K562 (cell line): ENCODE data around the gene RNASE7. TPM values are rescaled to one million over a fixed set of nuclear protein-coding genes. Genes with fewer than 3 reads are reported as not detected.

Source experiments
- ATAC-seq: fragments of 200-7000 bp; cut with Tn5 transposase; 3 replicates; pipeline ENCODE4 v1.9.1; 2020; ENCODE audit warnings: moderate library complexity
- BruUV-seq: library from RNA; stranded (reverse); fragments of 400-500 nt; replicated peaks from 2 replicates; lab custom pipeline; 2021; lab: Mats Ljungman, UMichigan
- CTCF ChIA-PET: fragments of 300-600 bp; formaldehyde crosslinking; extraction: SDS; loops from one replicate; lab custom pipeline; 2021; ENCODE audit warnings: low intra/inter-chr PET ratio; lab: Yijun Ruan, JAX
- POLR2A ChIA-PET: fragments of 300-600, 350-650 bp; sonication (Branson Sonifier 250); formaldehyde crosslinking; extraction: SDS; loops from one replicate; lab custom pipeline; 2021; ENCODE audit warnings: antibody characterized with exemption, inconsistent platforms; lab: Yijun Ruan, JAX
- DNase-seq, 4 experiments: peaks; one replicate each; pipeline versions ENCODE4 v3.0.0 to v3.0.0-alpha.2; 2011 to 2018; ENCODE audit warnings: low spot score in 3 of 4, mixed read lengths in 3 of 4; ENCODE audit errors: extremely low read depth in 1 of 4
- FAIRE-seq: peaks from 2 replicates; lab custom pipeline; 2011; peaks lifted over from hg19 to GRCh38; lab: Jason Lieb, UNC
- H2AFZ ChIP-seq: 2 replicates; pipeline ENCODE4 v1.6.0; 2011; ENCODE audit warnings: low read depth, low read length, control low read depth, inconsistent platforms
- H3K27ac ChIP-seq: fragments of 200-600 bp; 3 replicates; pipeline ENCODE4 v1.8.0; 2011; ENCODE audit warnings: low read depth, mild to moderate bottlenecking, control low read depth, inconsistent platforms, low read length, moderate library complexity, mixed read lengths; ENCODE audit errors: extremely low read depth
- H3K27me3 ChIP-seq, 2 experiments: fragments of 300-600 bp in 1 of 2; 2 replicates in 1 of 2; 3 replicates in 1 of 2; pipeline versions ENCODE4 v1.6.0 to v1.8.0; 2011; ENCODE audit warnings: inconsistent platforms in 2 of 2, low read length in 2 of 2, mild to moderate bottlenecking in 1 of 2, mixed read lengths in 1 of 2, moderate library complexity in 1 of 2; ENCODE audit not compliant: control insufficient read depth in 2 of 2, insufficient read depth in 2 of 2
- H3K36me3 ChIP-seq: fragments of 300-600 bp; 3 replicates; pipeline ENCODE4 v1.8.0; 2011; ENCODE audit warnings: mild to moderate bottlenecking, low read length, inconsistent platforms; ENCODE audit not compliant: control insufficient read depth, insufficient read depth
- H3K4me1 ChIP-seq, 2 experiments: fragments of 200-600 bp in 1 of 2; replicated peaks in 1 of 2; 2 replicates in 1 of 2; 3 replicates in 1 of 2; pipeline versions ENCODE4 v1.5.1 to v1.8.0; 2011; ENCODE audit warnings: inconsistent platforms in 2 of 2, low read length in 2 of 2, mild to moderate bottlenecking in 1 of 2, mixed read lengths in 1 of 2, moderate library complexity in 1 of 2; ENCODE audit not compliant: control insufficient read depth in 2 of 2, insufficient read depth in 2 of 2
- H3K4me2 ChIP-seq: 2 replicates; pipeline ENCODE4 v1.6.1; 2011; ENCODE audit warnings: low read length, control low read depth, inconsistent platforms, mixed read lengths; ENCODE audit not compliant: insufficient read depth
- H3K4me3 ChIP-seq: fragments of 200-600 bp; sonication (generic), shearing (Covaris generic); 2 replicates; pipeline ENCODE4 v1.5.1; 2016; ENCODE audit warnings: control low read depth, inconsistent platforms
- H3K79me2 ChIP-seq: fragments of 200-600 bp; 3 replicates; pipeline ENCODE4 v1.8.0; 2011; ENCODE audit warnings: low read length, inconsistent platforms; ENCODE audit not compliant: control insufficient read depth, insufficient read depth
- H3K9ac ChIP-seq, 2 experiments: 2 replicates each; pipeline versions ENCODE4 v1.6.0 to v1.6.1; 2011; ENCODE audit warnings: low read depth in 2 of 2, low read length in 2 of 2, control low read depth in 1 of 2, inconsistent platforms in 1 of 2, mild to moderate bottlenecking in 1 of 2, mixed read lengths in 1 of 2; ENCODE audit not compliant: insufficient read depth in 1 of 2
- H3K9me1 ChIP-seq: one replicate; pipeline ENCODE4 v1.6.0; 2011; ENCODE audit warnings: inconsistent platforms, mild to moderate bottlenecking, low read length, moderate library complexity; ENCODE audit not compliant: control insufficient read depth, insufficient read depth
- H3K9me3 ChIP-seq: replicated peaks from 2 replicates; pipeline ENCODE4 v1.5.1; 2011; ENCODE audit warnings: low read depth, low read length, inconsistent platforms; ENCODE audit not compliant: control insufficient read depth, insufficient read depth
- H4K20me1 ChIP-seq: replicated peaks from 2 replicates; pipeline ENCODE4 v1.6.1; 2011; ENCODE audit warnings: low read length, inconsistent platforms, mixed read lengths; ENCODE audit not compliant: control insufficient read depth, insufficient read depth
- ATF7 ChIP-seq: fragments of 450-650 bp; IDR thresholded peaks from 2 replicates; pipeline ENCODE4 v1.7.1; 2014; ENCODE audit warnings: mild to moderate bottlenecking, moderate library complexity
- CHCHD3 ChIP-seq: fragments of 250-450 bp; sonication (Bioruptor Pico); IDR thresholded peaks from 2 replicates; pipeline ENCODE4 v2.1.2; 2022; ENCODE audit warnings: mild to moderate bottlenecking
- CREB1 ChIP-seq, 2 experiments: sonication (generic) in 1 of 2; formaldehyde crosslinking in 1 of 2; IDR thresholded peaks; 2 replicates each; pipeline versions ENCODE4 v1.6.1 to v1.8.0; 2012 to 2022; ENCODE audit warnings: inconsistent platforms in 1 of 2, mild to moderate bottlenecking in 1 of 2, missing genetic modification reagents in 1 of 2, moderate library complexity in 1 of 2
- ELF2 ChIP-seq: fragments of 250-450 bp; sonication (Bioruptor Pico); IDR thresholded peaks from 2 replicates; pipeline ENCODE4 v1.5.0; 2021; ENCODE audit warnings: mild to moderate bottlenecking
- KDM2B ChIP-seq: fragments of 250-450 bp; sonication (Bioruptor Pico); IDR thresholded peaks from 2 replicates; pipeline ENCODE4 v1.8.0; 2021; ENCODE audit warnings: mild to moderate bottlenecking, moderate library complexity
- MTA2 ChIP-seq: fragments of 450-650 bp; IDR thresholded peaks from 2 replicates; pipeline ENCODE4 v1.6.1; 2016; ENCODE audit warnings: low read depth
- NEUROD1 ChIP-seq: fragments of 150-350 bp; IDR thresholded peaks from 2 replicates; pipeline ENCODE4 v1.6.1; 2014; ENCODE audit warnings: borderline replicate concordance, low read length, low read depth; ENCODE audit not compliant: partially characterized antibody
- NR2C1 ChIP-seq, 2 experiments: fragments of 450-650 bp; IDR thresholded peaks; 2 replicates each; pipeline ENCODE4 v1.6.1; 2017; ENCODE audit warnings: mild to moderate bottlenecking in 2 of 2, antibody characterized with exemption in 1 of 2, inconsistent platforms in 1 of 2, missing compliant biosample characterization in 1 of 2, missing genetic modification characterization in 1 of 2
- POLR2AphosphoS2 ChIP-seq: IDR thresholded peaks from 2 replicates; pipeline ENCODE4 v1.6.1; 2012; ENCODE audit warnings: low read length, improper control_type of control experiment
- TAF9B ChIP-seq: fragments of 450-650 bp; IDR thresholded peaks from 2 replicates; pipeline ENCODE4 v1.6.1; 2018; ENCODE audit warnings: mild to moderate bottlenecking; ENCODE audit not compliant: partially characterized antibody
- ZFP36 ChIP-seq: fragments of 150-350 bp; IDR thresholded peaks from 2 replicates; pipeline ENCODE4 v1.6.1; 2018; ENCODE audit warnings: low read length, low read depth; ENCODE audit not compliant: partially characterized antibody
- ZNF583 ChIP-seq: fragments of 250-450 bp; sonication (Bioruptor Pico); IDR thresholded peaks from 2 replicates; pipeline ENCODE4 v1.4.0; 2020
- WGBS: fragments of 100-300 bp; shearing (Covaris generic); methylation state at CpG from one replicate; pipeline ENCODE4 v1.1.6; 2016; ENCODE audit warnings: low coverage, mixed read lengths; ENCODE audit not compliant: insufficient coverage; ENCODE audit errors: missing lambda C conversion rate; 5-methylcytosine and 5-hydroxymethylcytosine counted together
- in situ Hi-C: fragments of 300-500 bp; cut with MboI; formaldehyde crosslinking; loops from 4 replicates; pipeline ENCODE4 v1.15.0; 2018; ENCODE audit warnings: inconsistent platforms, mixed read lengths
- intact Hi-C: fragments of 100-400 bp; cut with micrococcal nuclease; formaldehyde crosslinking; loops from 2 replicates; pipeline ENCODE4 v1.14.2; 2022
- polyA plus RNA-seq, 8 experiments: library from polyadenylated mRNA; depleted of rRNA in 4 of 8; stranded (reverse) in 5 of 8; unstranded in 3 of 8; fragments of >200 nt; fragmentation: Nextera tagmentation in 2 of 8; fragmentation: Illumina TruSeq in 1 of 8; extraction: Ambion mirVana in 2 of 8; extraction: Trizol in 1 of 8; gene quantifications; 2 replicates each; pipeline versions ENCODE4 v1.2.1 to v1.2.3, GENCODE V29; 2011 to 2014; ENCODE audit warnings: inconsistent platforms in 1 of 8, missing spikeins in 1 of 8
- total RNA-seq, 7 experiments: library from RNA; depleted of rRNA in 6 of 7; stranded (reverse); fragments of >200 nt in 6 of 7; fragmentation: Illumina TruSeq in 2 of 7; extraction: Trizol in 2 of 7; gene quantifications; 2 replicates each; pipeline versions ENCODE4 v1.2.1 to v1.2.3, GENCODE V29; 2011 to 2021; ENCODE audit warnings: low replicate concordance in 1 of 7

RNASE7 gene
- total and polyA plus RNA-seq, 9 of the 15 experiments (the other 6 are each of a cell fraction or from before 2014, with no cell fraction given), result not detected

DNA sequence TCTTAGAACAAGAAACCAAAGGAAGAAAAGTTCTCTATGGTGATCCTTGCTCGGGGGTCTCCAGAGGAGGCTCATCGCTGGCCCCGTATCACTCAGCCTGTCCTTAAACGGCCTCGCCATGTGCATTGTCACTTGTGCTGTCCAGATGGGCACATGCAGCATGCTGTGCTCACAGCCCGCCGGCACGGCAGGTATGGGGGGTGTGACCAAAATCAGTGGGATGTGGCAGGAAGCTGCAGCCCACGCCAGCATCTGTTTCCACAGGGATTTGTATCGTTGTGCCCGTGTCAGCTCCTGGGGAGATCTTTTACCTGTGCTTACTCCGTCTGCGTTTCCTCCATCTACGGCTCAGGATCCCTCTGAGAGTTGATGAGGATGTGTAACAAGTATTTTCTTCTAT is 45.6 kb upstream of the RNASE7 start:
- H2AFZ ChIP-seq, result no peak overlapping the region
- H3K79me2 ChIP-seq, result peaks cover 6% of the 10 kb centered on the region
- H3K9me3 ChIP-seq, result no peaks in the 10 kb centered on the region
- H3K4me1 ChIP-seq, result peaks cover 0 to 5% of the 10 kb centered on the region in 2 experiments; a peak in 2 of 5 replicates
- DNase-seq (no peak), FAIRE-seq (no peak), ATAC-seq (no peak)
- no peak overlapping the region for H3K4me3 ChIP-seq
- in situ Hi-C loops (no loop called here), intact Hi-C loops (no loop called here)
- H3K9me1 ChIP-seq, result no peaks in the 10 kb centered on the region
- no TSS peak for BruUV-seq
- TF ChIP-seq ZNF583 (CRISPR knock-in tag) (no peak), NEUROD1 (no peak), CREB1 (IDR thresholded peaks at IDR 0.05) (no peak), CREB1 (CRISPR knock-in tag; IDR thresholded peaks at IDR 0.05) (no peak), NR2C1 (IDR thresholded peaks at IDR 0.05) (no peak), NR2C1 (tag; IDR thresholded peaks at IDR 0.05) (no peak), KDM2B (CRISPR knock-in tag) (no peak), ZFP36 (no peak), TAF9B (no peak), ELF2 (no peak), ATF7 (no peak), CHCHD3 (no peak), POLR2AphosphoS2 (no peak), MTA2 (no peak)
- WGBS, result 91% methylated on average over 13 of the region's 14 CpGs
- H3K4me2 ChIP-seq, result no peak overlapping the region
- peaks cover 51% of the 10 kb centered on the region for H3K36me3 ChIP-seq
- no peak overlapping the region for H3K27ac ChIP-seq
- POLR2A ChIA-PET, result interaction anchor here (0.5 kb wide), 1 partner anchor 16 kb away, joined by 3 read pairs; no protein-coding TSS in a partner anchor
- H3K9ac ChIP-seq, result peak overlapping the region in 1 of 2 experiments; percentile 52; a peak in 1 of 4 replicates
- no peaks in the 10 kb centered on the region for H4K20me1 ChIP-seq
- CTCF ChIA-PET, result interaction anchor here (0.6 kb wide), 1 partner anchor 25 kb away, joined by 4 read pairs; no protein-coding TSS in a partner anchor
- no peaks in the 10 kb centered on the region for H3K27me3 ChIP-seq
